ENCODE data around the gene FAM25G.

Gene FAM25G

GRCh38 chr10:47447209-47447608 lies 44.3 kb downstream of the FAM25G start:
- no peak for DNase-seq

- no peak for DNase-seq
Measured at GRCh38 chr10:47445720-47446119, 45.8 kb downstream of the FAM25G start.

DNA sequence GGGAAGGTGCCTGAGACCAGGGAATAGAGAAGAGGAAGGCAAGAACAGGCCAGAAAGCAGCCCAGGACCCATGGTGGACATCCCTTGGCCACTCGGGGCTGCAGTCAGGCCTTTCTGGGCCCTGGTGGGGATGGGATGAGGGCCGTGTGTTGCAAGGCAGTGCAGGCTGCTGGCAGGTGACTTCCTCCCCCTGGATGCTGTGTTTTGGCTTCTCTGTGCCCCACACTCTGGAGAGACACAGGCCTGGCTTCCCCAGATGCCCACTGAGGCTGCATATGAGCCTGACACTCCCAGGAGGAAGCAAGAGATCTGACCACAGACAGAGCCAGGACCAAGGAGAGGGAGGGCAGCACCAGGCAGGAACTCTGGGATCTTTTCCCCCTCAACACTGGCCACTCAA lies 47.5 kb downstream of the FAM25G start:
- DNase-seq: no peak

GRCh38 chr10:47443145-47443544 lies 48.4 kb downstream of the FAM25G start:
- DNase-seq: no peak

GRCh38 chr10:47442351-47442750 lies 49.1 kb downstream of the FAM25G start:
- DNase-seq: no peak

DNA sequence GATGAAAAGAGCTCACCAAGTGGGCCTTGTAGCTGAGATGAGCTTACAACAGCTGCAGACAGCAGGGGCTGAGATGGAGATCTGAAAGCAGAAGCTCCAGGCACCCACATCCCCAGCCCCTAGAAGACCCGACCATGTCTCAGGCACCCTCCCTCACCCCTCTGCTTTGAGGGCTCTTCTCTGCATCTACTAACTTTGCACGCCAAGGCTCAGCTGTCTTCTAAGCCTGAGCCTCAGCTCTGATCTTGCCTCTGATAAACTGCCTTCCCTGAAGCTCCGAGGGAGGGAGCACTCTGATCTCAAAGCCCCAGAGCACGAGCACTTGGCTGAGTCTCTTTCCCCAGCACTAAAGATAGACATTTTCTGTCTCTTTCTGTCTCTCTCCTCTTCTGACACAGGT lies 49.6 kb downstream of the FAM25G start:
- DNase-seq: no peak

- DNase-seq: no peak
Measured at GRCh38 chr10:47440207-47440606, 51.3 kb downstream of the FAM25G start.

DNA sequence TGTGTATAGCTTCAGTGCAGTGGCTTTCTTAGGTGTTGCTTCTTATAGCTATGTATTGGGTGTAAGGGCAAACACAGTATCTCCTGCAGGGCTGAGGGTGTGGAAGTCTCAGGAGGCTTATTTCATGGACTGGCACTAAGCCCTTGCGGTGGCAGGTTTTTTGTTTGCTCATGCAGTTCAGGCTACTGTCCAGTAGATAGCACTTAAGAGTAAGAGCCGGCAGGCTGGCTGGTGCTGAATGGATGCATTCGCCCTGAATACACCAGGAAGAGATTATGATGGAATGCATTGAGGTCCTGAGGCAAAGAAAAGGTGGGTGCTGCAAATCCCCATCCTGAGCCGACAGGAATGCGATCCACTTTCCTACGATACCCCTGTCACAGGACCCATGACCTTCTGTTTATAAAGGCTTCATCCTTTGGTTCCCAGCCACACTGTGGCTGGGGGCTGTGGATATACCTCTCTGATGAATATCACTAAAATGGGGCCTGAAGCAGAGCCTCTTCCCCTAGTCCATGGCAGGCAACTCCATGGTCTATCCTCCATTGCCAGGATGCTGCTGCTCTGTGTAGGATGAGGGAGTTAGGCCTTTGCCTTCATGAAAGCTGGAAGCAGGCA lies 52.5 kb downstream of the FAM25G start:
- DNase-seq: no peak

Data from activated CD8-positive, alpha-beta memory T cell treated with anti-CD3 and anti-CD28 coated beads, Interleukin-2, amount 50 U/mL, for 4 hours (primary cell).